ENCODE measurements around the gene RETREG1. TPM values are rescaled to one million over a fixed set of nuclear protein-coding genes. Genes with fewer than 3 reads are reported as not detected.

Gene RETREG1
- total and polyA plus RNA-seq, 11 donors, result 24.5 to 219 (median 169) TPM

DNA sequence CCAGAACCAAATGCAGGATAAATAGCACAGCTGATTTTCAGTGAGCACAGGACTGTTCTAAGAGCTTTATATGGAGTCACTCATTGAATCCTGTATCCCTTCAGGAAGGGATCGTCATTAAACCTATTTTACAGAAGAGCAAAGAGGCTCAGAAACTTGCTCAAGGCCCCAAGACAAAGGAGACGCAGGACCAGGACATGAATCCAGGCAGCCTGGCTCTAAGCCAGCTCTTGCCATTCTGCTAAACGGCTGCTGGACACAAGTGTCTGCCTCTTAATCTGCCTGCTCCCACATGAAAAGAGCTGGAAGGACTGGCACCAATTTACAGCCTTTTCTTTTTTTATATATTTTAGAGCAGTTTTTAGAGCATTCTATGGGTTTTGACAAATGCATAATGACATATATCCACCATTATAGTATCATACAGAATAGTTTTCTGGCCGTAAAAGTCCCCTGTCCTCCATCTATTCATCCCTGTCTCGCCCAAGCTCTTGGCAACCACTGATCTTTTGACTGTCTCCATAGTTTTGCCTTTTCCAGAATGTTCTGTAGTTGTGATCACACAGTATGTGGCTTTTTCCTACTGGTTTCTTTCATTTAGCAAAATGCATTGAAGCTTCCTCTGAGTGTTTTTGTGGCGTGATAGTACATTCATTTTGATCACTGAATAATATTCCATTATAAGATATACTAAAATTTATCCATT lies 37.5 kb downstream of the RETREG1 start:
- ATAC-seq, result peak in 1 of 4 donors; percentile 48
- Histone ChIP-seq H3K4me1 (peaks cover 0 to 41% (median 13%) of the 10 kb centered on the region in 12 donors), H3K4me3 (no peak overlapping the region), H3K27ac (peak overlapping the region in 4 of 12 donors; percentile 29 to 51 (median 40)), H3K9me3 (no peaks in the 10 kb centered on the region), H3K36me3 (no peaks in the 10 kb centered on the region), H3K27me3 (no peaks in the 10 kb centered on the region)
- peak in 3 of 5 donors; percentile 30 to 65 (median 64) for DNase-seq
- no peak for TF ChIP-seq POLR2A (IDR thresholded peaks at IDR 0.05)
- TF ChIP-seq, protein P1, sequence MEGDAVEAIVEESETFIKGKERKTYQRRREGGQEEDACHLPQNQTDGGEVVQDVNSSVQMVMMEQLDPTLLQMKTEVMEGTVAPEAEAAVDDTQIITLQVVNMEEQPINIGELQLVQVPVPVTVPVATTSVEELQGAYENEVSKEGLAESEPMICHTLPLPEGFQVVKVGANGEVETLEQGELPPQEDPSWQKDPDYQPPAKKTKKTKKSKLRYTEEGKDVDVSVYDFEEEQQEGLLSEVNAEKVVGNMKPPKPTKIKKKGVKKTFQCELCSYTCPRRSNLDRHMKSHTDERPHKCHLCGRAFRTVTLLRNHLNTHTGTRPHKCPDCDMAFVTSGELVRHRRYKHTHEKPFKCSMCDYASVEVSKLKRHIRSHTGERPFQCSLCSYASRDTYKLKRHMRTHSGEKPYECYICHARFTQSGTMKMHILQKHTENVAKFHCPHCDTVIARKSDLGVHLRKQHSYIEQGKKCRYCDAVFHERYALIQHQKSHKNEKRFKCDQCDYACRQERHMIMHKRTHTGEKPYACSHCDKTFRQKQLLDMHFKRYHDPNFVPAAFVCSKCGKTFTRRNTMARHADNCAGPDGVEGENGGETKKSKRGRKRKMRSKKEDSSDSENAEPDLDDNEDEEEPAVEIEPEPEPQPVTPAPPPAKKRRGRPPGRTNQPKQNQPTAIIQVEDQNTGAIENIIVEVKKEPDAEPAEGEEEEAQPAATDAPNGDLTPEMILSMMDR (IDR thresholded peaks at IDR 0.05), result no peak
- 49 to 61% (median 59%) methylated on average over 6 of the region's 6 CpGs for WGBS, 4 donors
- intact Hi-C loops (cut with DNase I), result no loop called here

DNA sequence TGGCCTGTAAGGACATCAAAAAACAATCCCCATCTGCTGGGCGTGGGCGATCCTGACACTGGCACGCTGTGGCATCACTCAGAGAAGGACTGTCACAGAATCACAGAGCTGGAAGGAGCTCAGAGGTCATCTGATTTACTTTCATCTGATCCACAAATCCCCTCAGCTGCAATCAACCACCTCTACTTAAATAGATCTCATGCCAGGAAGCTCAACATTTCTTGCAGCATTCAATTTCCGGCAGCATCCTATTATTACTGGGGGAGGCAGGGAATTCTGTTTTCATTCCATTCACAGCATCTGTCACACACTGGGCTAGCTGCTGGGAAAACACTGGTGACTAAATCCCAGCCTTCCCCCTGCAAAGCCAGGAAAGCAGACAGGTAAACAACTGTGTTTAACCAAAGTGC lies 38.3 kb downstream of the RETREG1 start:
- Histone ChIP-seq H3K27ac (peak overlapping the region in 3 of 12 donors; percentile 37 to 51 (median 44)), H3K27me3 (no peaks in the 10 kb centered on the region), H3K4me3 (no peak overlapping the region), H3K36me3 (no peaks in the 10 kb centered on the region), H3K9me3 (no peaks in the 10 kb centered on the region), H3K4me1 (peaks cover 0 to 45% (median 15%) of the 10 kb centered on the region in 12 donors)
- DNase-seq, result no peak
- TF ChIP-seq, protein P1 (IDR thresholded peaks at IDR 0.05), result no peak
- TF ChIP-seq POLR2A (IDR thresholded peaks at IDR 0.05), result no peak
- ATAC-seq, result no peak
- 74 to 83% (median 79%) methylated on average over 4 of the region's 4 CpGs for WGBS, 4 donors
- intact Hi-C loops (cut with DNase I), result no loop called here

DNA sequence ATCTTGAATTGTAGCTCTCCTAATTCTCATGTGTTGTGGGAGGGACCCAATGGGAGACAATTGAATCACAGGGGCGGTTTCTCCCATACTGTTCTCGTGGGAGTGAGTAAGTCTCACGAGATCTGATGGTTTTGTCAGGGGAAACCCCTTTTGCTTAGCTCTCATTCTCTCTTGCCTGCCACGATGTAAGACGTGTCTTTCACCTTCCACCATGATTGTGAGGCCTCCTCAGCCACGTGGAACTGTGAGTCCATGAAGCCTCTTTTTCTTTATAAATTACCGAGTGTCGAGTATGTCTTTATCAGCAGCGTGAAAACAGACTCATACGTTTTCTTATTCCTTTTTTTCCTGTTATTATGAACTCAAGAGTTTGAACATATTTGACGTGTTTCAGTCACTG lies 39.1 kb downstream of the RETREG1 start:
- H3K4me1 ChIP-seq, result peaks cover 0 to 45% (median 15%) of the 10 kb centered on the region in 12 donors
- no peak for DNase-seq
- no peaks in the 10 kb centered on the region for H3K9me3 ChIP-seq
- H3K27me3 ChIP-seq, result no peaks in the 10 kb centered on the region
- intact Hi-C loops (cut with DNase I), result no loop called here
- WGBS, 4 donors, result 86 to 92% (median 90%) methylated on average over 11 of the region's 11 CpGs
- ATAC-seq, result no peak
- TF ChIP-seq POLR2A (IDR thresholded peaks at IDR 0.05), result no peak
- TF ChIP-seq, protein P1 (IDR thresholded peaks at IDR 0.05), result no peak
- no peak overlapping the region for H3K4me3 ChIP-seq
- no peaks in the 10 kb centered on the region for H3K36me3 ChIP-seq
- H3K27ac ChIP-seq, result no peak overlapping the region

DNA sequence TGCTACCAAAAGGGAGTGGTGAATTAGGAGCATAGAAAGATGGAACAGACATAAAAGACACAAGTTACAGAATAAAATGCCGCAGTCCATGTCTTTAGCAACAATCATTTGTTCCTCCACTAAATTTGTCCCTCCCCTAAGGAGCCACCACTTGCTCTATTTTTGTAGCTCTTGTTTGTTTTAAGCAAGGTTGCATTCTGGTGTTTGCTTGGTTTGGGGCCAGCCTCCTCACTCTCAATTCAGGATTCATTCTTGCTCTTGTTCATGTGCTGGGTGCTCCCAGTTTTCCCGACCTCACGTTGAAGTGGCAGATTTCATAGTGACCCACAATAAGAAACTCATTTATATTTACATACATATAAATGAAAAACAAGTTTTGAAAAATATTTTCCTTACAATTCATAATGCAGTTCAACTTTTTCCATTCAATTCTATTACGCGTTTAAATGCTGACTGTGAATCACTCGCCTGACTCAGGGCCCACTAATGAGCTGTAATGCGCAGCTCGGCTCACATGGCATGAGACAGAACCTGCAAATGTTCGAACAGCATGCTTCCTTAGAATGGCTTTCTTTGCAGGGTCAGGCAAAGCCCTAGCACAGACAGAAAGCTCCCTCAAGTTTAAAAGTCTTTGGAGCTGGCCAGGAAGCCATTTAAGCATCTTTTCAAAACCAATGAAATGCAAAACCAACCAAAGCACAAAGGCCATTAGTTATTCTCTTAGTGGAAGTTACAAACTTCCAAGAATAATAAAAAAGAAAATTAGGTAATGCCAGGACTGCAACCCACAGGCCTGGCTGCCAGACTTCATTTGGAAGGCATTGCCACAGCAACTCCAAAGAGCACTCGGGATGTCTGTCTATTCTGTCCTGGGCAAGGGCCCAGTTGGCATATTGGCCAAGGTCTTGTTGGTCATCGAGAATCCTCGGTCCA lies 41.7 kb downstream of the RETREG1 start:
- Histone ChIP-seq H3K4me3 (no peak overlapping the region), H3K9me3 (no peaks in the 10 kb centered on the region), H3K27me3 (no peaks in the 10 kb centered on the region), H3K36me3 (peaks cover 0 to 5% (median 0%) of the 10 kb centered on the region in 9 donors), H3K4me1 (peaks cover 0 to 34% (median 12%) of the 10 kb centered on the region in 12 donors), H3K27ac (peak overlapping the region; percentile 2 to 67 (median 40))
- DNase-seq, result peak in 4 of 5 donors; percentile 46 to 81 (median 60)
- intact Hi-C loops (cut with DNase I), result no loop called here
- TF ChIP-seq POLR2A (IDR thresholded peaks at IDR 0.05), result no peak
- TF ChIP-seq, protein P1 (IDR thresholded peaks at IDR 0.05), result no peak
- peak; percentile 62 to 74 (median 70) for ATAC-seq
- 51 to 64% (median 59%) methylated on average over 12 of the region's 12 CpGs for WGBS, 4 donors

Measured in heart left ventricle (tissue), 16 donors.